Right lung (tissue), 5 donors: ENCODE results near the gene AHCYL2. TPM values are rescaled to one million over a fixed set of nuclear protein-coding genes. Genes with fewer than 3 reads are reported as not detected.
"Not testable (repeated sequence)": the region's sequence is repeated elsewhere in the genome, so short reads cannot be mapped to it uniquely, and the experiment has no call there.

ENCODE experiments used
- DNase-seq, 2 donors: peaks; one replicate each; pipeline ENCODE4 v3.0.0-alpha.2; 2013
- polyA plus RNA-seq, 5 donors: library from polyadenylated mRNA; unstranded; fragments of 120-200 nt; gene quantifications; one replicate each; pipeline versions ENCODE4 v1.2.1 to v1.2.3, GENCODE V29; 2013; ENCODE audit warnings: inconsistent platforms in 1 of 5, low replicate concordance in 1 of 5; ENCODE audit not compliant: insufficient read length in 5 of 5, insufficient read depth in 1 of 5

Gene AHCYL2
- polyA plus RNA-seq, 5 donors = 15.9 to 20.8 (median 19.8) TPM

GRCh38 chr7:129450295-129450694 is 225.5 kb downstream of the AHCYL2 start:
- DNase-seq = no peak

GRCh38 chr7:129452589-129453231 is 227.9 kb downstream of the AHCYL2 start:
- no peak for DNase-seq

- no peak for DNase-seq
These were observed 228.8 kb downstream of the AHCYL2 start for GRCh38 chr7:129453510-129454248.

GRCh38 chr7:129454249-129454551 is 229.4 kb downstream of the AHCYL2 start:
- DNase-seq = no peak

- no peak for DNase-seq
These were observed 231.6 kb downstream of the AHCYL2 start for GRCh38 chr7:129456421-129456820.

- no peak for DNase-seq
These were observed 232.3 kb downstream of the AHCYL2 start for GRCh38 chr7:129457101-129457500.

GRCh38 chr7:129458171-129458570 is 233.3 kb downstream of the AHCYL2 start:
- no peak for DNase-seq

- no peak for DNase-seq
These were observed 237.0 kb downstream of the AHCYL2 start for GRCh38 chr7:129461809-129462208.

- DNase-seq = no peak
These were observed 237.6 kb downstream of the AHCYL2 start for GRCh38 chr7:129462420-129462819.

- DNase-seq = no peak
These were observed 239.4 kb downstream of the AHCYL2 start for GRCh38 chr7:129464194-129464593.

GRCh38 chr7:129465080-129465479 is 240.2 kb downstream of the AHCYL2 start:
- DNase-seq = no peak

- DNase-seq = no peak
These were observed 242.0 kb downstream of the AHCYL2 start for GRCh38 chr7:129466796-129467195.

- no peak for DNase-seq
These were observed 243.3 kb downstream of the AHCYL2 start for GRCh38 chr7:129468087-129468486.

- no peak for DNase-seq
These were observed 243.7 kb downstream of the AHCYL2 start for GRCh38 chr7:129468547-129468946.

- no peak for DNase-seq
These were observed 245.1 kb downstream of the AHCYL2 start for GRCh38 chr7:129469930-129470329.

GRCh38 chr7:129470411-129470810 is 245.6 kb downstream of the AHCYL2 start:
- no peak for DNase-seq

GRCh38 chr7:129471402-129471827 is 246.6 kb downstream of the AHCYL2 start:
- DNase-seq = no peak

- DNase-seq = not testable (repeated sequence)
These were observed 251.1 kb downstream of the AHCYL2 start for GRCh38 chr7:129475931-129476330.

GRCh38 chr7:129476398-129476797 is 251.6 kb downstream of the AHCYL2 start:
- not testable (repeated sequence) for DNase-seq
